GM21717 (cell line): Measurements from ENCODE around the gene TCP11.

Experiments used
- ATAC-seq: cut with Tn5 transposase; IDR thresholded peaks from one replicate; pipeline ENCODE4 v1.9.1; 2021; ENCODE audit warnings: mild to moderate bottlenecking, moderate library complexity; ENCODE audit not compliant: unreplicated experiment

The TCP11 gene

DNA sequence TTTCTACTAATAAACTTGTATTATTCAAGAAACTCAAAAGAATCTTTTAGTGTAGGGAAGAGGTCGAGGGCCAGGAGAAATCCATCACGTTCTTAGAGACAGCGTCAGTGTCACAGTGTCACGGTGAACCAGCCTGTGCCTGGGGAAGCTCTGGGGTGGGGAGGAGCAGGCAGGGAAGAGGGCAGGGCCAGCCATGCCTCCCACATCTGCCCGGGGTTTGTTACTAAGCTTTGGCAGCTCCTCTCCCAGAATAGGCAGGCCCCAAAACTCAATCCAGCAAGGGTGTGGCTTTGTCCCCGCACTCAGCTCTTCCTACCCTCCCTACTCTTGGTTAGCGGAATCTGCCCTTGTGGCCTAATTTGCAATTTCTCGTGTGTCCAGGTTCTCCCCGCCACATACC is 72.9 kb downstream of the TCP11 start:
- ATAC-seq, result no peak
